PC-3 (cell line): Measurements from ENCODE around the gene SLC34A3.

Experiments
- EZH2 ChIP-seq: fragments of 300-600 bp; sonication (generic); IDR thresholded peaks from one replicate; pipeline ENCODE4 v1.6.1; 2017; ENCODE audit warnings: antibody characterized with exemption, mild to moderate bottlenecking, low read length; ENCODE audit not compliant: unreplicated experiment
- TF ChIP-seq, protein P1 (sequence below): fragments of 300-600 bp; sonication (generic); conservative IDR thresholded peaks from 2 replicates; pipeline ENCODE4 v1.5.1; 2017; ENCODE audit warnings: antibody characterized with exemption, low read depth, mild to moderate bottlenecking, low read length

DNA sequence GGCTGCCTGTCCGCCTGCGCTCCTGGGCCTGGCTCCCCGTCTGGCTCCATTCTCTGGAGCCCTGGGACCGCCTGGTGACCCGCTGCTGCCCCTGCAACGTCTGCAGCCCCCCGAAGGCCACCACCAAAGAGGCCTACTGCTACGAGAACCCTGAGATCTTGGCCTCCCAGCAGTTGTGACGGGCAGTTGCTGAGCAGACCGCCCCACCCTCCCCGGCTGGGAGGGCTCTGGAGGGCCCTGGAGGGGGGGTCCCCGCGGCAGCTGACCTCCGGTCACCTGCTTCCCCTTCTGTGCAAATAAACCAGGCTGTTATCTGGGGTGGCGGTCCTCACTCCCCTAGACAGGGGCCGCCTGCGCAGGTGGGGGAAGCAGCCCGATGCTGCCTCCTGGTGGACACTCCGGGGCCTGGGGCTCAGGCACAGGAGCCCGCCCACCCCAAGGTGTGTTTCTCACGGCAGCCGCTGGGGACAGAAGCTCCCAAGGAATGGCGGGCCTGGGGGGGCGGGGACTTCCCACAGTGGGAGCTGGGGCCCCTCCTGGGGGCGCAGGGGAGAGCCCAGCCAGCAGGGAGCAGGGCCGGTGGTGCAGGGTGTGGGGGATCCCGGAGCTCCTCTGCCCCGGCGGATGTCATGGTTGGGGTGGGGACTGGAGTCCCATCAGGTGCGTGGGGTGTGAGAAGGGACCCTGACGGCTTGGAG is 5.7 kb downstream of the SLC34A3 start:
- TF ChIP-seq, protein P1, sequence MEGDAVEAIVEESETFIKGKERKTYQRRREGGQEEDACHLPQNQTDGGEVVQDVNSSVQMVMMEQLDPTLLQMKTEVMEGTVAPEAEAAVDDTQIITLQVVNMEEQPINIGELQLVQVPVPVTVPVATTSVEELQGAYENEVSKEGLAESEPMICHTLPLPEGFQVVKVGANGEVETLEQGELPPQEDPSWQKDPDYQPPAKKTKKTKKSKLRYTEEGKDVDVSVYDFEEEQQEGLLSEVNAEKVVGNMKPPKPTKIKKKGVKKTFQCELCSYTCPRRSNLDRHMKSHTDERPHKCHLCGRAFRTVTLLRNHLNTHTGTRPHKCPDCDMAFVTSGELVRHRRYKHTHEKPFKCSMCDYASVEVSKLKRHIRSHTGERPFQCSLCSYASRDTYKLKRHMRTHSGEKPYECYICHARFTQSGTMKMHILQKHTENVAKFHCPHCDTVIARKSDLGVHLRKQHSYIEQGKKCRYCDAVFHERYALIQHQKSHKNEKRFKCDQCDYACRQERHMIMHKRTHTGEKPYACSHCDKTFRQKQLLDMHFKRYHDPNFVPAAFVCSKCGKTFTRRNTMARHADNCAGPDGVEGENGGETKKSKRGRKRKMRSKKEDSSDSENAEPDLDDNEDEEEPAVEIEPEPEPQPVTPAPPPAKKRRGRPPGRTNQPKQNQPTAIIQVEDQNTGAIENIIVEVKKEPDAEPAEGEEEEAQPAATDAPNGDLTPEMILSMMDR, result peak; percentile 92
- TF ChIP-seq EZH2, result no peak
